Panc1 (cell line): Measurements from ENCODE around the gene LAS1L.

Experiments
- CTCF ChIP-seq: fragments of 450-650 bp; IDR thresholded peaks from 2 replicates; pipeline ENCODE4 v1.5.1; 2017; ENCODE audit warnings: mild to moderate bottlenecking
- POLR2AphosphoS5 ChIP-seq: IDR thresholded peaks from 2 replicates; pipeline ENCODE4 v1.6.1; 2012; ENCODE audit warnings: mild to moderate bottlenecking, low read depth, low read length, moderate library complexity
- REST ChIP-seq, 2 experiments: IDR thresholded peaks; 2 replicates each; pipeline ENCODE4 v1.6.1; 2011 to 2012; ENCODE audit warnings: low read depth in 2 of 2, control low read depth in 1 of 2, low read length in 1 of 2, mild to moderate bottlenecking in 1 of 2, moderate library complexity in 1 of 2; ENCODE audit not compliant: insufficient read depth in 1 of 2
- SIN3A ChIP-seq: IDR thresholded peaks from 2 replicates; pipeline ENCODE4 v1.6.1; 2012; ENCODE audit warnings: low read depth, mild to moderate bottlenecking, low read length, moderate library complexity, borderline replicate concordance; ENCODE audit not compliant: insufficient read depth
- TCF7L2 ChIP-seq: IDR thresholded peaks from 2 replicates; pipeline ENCODE4 v1.6.1; 2011; ENCODE audit warnings: mild to moderate bottlenecking, low read depth, low read length, inconsistent platforms

- no peak for TF ChIP-seq CTCF
- no peak for TF ChIP-seq REST (IDR thresholded peaks at IDR 0.05; ENCODE audit: insufficient read depth in 1 of 2, low read depth in 2 of 2, low read length in 1 of 2)
- TF ChIP-seq POLR2AphosphoS5: no peak
- no peak for TF ChIP-seq SIN3A
- no peak for TF ChIP-seq TCF7L2
These were observed 21.0 kb downstream of the LAS1L start for GRCh38 chrX:65513610-65514009.
